Activated CD8-positive, alpha-beta memory T cell treated with anti-CD3 and anti-CD28 coated beads, Interleukin-2, amount 50 U/mL, for 1 hour (primary cell): ENCODE results near the gene ZNF805.
"Not testable (repeated sequence)": the region's sequence is repeated elsewhere in the genome, so short reads cannot be mapped to it uniquely, and the experiment has no call there.

ENCODE experiments used
- DNase-seq: peaks from one replicate; pipeline ENCODE4 v3.0.0-alpha.2; 2020; ENCODE audit errors: extremely low read depth

Gene ZNF805

DNA sequence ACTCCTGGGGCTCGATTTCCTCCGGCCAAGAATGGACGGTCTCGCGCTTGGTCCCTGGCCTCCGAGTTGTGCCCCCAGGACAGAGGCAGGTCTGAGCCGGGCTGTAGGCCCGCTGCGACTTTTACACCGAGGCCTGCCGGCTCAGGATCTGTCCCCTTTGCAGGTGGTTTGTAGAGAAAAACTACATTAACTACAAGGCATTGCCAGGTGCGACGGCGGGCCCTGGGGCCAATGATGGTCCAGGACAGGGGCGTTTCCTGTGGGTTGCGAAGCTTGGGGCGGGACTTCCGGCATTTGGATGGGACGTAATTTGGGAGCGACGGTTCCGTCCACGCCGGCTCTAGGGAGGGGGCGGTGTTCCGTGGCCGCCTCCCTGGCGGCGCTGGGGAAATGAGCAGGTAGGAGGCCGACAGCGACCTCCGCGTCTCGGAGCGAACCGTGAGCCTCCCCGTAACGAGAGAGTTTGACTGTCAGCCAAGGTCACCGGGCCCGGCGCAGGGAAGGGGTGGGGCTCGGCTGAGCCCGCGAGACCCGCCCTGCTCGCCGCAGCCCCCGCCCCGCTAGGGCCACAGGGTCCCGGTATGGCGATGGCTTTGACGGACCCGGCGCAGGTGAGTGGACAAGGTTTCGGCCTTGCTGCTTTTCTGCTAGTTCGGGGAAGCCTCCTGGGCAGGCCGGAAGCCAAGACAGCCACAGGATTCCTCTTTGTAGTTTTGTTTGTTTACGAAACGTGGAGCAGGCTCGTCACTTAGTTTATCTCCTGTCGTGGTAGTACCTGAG lies at the start of gene ZNF805:
Gene ZNF805, plus strand, starts transcription at position 322 of the 780 bp plus-strand sequence. Its CDS starts 260 bp downstream, at position 582.
- DNase-seq, result peak; percentile 90

GRCh38 chr19:57191141-57192076 lies 49.0 kb upstream of the ZNF805 start, which contains the start of gene ZNF264:
Gene ZNF264, plus strand, starts transcription at chr19:57191500. Its CDS starts 414 bp downstream, at chr19:57191914.
- DNase-seq, result peak; percentile 65

DNA sequence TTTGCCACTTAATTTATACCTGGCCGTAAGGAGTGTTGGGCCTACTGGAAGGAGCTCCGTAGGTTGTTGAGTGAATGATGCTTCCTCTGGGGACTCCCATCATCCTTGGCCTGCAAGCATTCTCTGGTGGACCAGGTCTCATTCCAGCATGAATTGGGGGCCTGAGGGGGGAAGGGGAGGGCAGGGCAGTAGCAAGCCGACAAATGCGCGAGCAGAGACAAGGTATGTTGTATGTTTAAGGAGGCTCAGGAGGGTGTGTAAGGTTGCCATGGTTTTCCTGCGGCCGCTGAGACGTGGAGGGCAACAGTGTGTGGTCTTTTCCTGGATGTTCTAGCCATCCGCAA lies 48.4 kb upstream of the ZNF805 start:
- no peak for DNase-seq

DNA sequence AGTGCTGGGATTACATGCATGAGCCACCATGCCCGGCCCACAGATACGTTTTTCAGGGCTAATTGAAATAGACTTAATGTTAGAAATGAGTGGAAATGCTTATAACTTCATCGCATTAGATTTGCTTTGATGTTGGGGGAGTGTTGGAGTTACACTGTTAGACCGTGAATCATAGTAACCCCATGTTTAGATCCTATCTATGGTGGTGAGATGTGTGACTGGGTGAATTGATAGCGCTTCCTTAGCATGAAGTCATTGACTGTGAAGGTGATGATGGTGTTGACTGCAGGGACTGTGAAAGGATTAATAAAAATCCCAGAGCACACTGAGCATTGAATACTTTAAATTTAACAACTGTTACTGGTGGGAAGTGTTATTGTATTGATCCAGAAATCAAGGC lies 47.4 kb upstream of the ZNF805 start:
- no peak for DNase-seq

- not testable (repeated sequence) for DNase-seq
These were observed 42.6 kb upstream of the ZNF805 start for GRCh38 chr19:57197874-57198273.

DNA sequence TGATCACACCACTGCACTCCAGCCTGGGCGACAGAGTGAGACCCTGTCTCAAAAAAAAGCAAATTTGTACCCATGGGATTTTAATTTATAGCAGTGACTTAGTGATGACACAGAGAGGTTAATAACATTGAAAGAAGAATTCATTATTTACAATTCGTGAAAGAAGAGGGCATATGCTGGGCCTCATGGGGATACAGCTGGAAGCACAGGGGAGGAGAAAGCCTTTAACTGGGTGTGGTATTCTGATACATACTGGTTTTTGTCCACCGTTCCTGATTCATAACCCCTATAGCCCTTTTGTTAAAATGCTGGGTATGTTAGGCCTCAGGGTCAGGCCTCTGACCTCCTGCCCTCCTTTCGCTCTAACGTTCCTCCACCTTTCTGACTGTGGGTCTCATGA lies 38.3 kb upstream of the ZNF805 start:
- DNase-seq, result no peak

GRCh38 chr19:57210381-57210780 lies 30.1 kb upstream of the ZNF805 start:
- no peak for DNase-seq

GRCh38 chr19:57212109-57212508 lies 28.3 kb upstream of the ZNF805 start:
- DNase-seq, result no peak

GRCh38 chr19:57227502-57227901 lies 12.9 kb upstream of the ZNF805 start:
- no peak for DNase-seq

GRCh38 chr19:57231686-57232085 lies 8.7 kb upstream of the ZNF805 start:
- no peak for DNase-seq

- DNase-seq, result no peak
These were observed 7.2 kb upstream of the ZNF805 start for GRCh38 chr19:57233207-57233606.

- DNase-seq, result no peak
These were observed 486 bp upstream of the ZNF805 start for GRCh38 chr19:57239982-57240310.

GRCh38 chr19:57241176-57241575 lies 744 bp downstream of the ZNF805 start:
- no peak for DNase-seq

DNA sequence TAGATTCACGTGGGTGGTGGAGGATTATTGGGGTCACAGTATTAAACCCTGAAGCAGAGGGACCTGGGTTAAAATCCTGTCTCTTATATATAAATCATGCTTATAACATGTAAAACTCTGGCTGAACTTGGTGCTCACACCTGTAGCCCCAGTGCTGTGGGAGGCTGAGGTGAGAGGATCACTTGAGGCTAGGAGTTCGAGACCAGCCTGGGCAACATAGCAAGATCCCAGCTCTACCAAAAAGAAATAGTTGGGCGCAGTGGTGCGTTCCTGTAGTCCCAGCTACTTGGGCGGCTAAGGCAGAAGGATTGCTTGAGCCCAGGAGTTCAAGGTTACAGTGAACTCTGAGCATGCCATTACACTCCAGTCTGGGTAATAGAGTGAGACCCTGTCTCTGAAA lies 2.4 kb downstream of the ZNF805 start:
- no peak for DNase-seq

- DNase-seq, result no peak
These were observed 4.1 kb downstream of the ZNF805 start for GRCh38 chr19:57244513-57244912.

- DNase-seq, result no peak
These were observed 4.6 kb downstream of the ZNF805 start for GRCh38 chr19:57245066-57245465.

DNA sequence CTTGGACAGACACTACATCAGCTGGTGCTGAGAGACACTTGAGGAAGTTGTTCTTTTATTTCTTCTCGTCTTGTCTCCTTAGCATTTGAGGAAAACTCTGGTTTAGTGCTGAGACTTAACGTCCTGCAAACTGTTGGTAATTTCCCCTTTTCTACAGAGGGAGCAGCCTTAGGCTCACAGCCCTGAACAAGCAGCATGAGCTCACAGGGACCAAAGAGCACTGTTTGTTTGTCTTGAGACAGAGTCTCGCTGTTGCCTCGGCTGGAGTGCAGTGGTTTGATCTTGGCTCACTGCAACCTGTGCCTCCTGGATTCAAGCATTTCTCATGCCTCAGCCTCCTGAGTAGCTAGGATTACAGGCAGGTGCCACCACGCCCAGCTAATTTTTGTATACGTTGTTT lies 5.5 kb downstream of the ZNF805 start:
- no peak for DNase-seq

- no peak for DNase-seq
These were observed 8.2 kb downstream of the ZNF805 start for GRCh38 chr19:57248646-57249045.

DNA sequence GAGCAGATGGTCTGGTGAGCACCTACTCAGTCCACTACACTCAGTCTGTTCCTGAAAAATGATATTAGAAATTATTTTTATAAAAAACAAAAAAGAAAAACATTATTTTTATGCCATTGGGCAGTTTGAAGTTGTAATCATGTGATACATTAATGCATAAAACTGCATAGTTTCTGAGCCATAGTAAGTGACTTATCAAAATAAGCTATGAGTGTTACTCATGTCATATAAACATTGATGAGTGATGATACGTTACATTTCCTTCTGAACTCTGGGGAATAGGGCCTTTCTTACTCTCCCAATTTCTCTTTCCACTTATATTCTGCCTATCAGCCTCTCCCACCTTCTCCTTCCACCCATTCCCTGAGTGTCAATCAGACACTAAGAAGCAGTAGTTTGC lies 8.9 kb downstream of the ZNF805 start:
- no peak for DNase-seq

DNA sequence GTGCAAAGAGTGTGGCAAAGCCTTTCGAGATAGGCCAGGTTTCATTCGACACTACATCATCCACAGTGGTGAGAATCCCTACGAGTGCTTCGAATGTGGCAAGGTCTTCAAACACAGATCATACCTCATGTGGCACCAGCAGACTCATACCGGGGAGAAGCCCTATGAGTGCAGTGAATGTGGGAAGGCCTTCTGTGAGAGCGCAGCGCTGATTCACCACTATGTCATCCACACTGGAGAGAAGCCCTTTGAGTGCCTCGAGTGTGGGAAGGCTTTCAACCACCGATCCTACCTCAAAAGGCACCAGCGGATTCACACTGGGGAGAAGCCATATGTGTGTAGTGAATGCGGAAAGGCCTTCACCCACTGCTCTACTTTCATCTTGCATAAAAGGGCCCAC lies 13.3 kb downstream of the ZNF805 start:
- DNase-seq, result not testable (repeated sequence)

GRCh38 chr19:57262044-57262443 lies 21.6 kb downstream of the ZNF805 start:
- DNase-seq, result no peak

GRCh38 chr19:57263244-57263741 lies 22.9 kb downstream of the ZNF805 start:
- DNase-seq, result no peak

- DNase-seq, result no peak
These were observed 26.9 kb downstream of the ZNF805 start for GRCh38 chr19:57267291-57267690.
